Measurements from ENCODE around the gene DAGLB.

DAGLB gene

GRCh38 chr7:6420680-6421079, 27.1 kb downstream of the DAGLB start:
- H3K4me3 ChIP-seq (ENCODE audit: low read depth, low read length), result no peak overlapping the region
- no peak for DNase-seq (ENCODE audit: low read depth)
- TF ChIP-seq CTCF (IDR thresholded peaks at IDR 0.05; ENCODE audit: control insufficient read depth, extremely low read depth, insufficient read depth), result no peak

GRCh38 chr7:6419310-6419773, 28.4 kb downstream of the DAGLB start:
- TF ChIP-seq CTCF (IDR thresholded peaks at IDR 0.05; ENCODE audit: control insufficient read depth, extremely low read depth, insufficient read depth), result no peak
- H3K4me3 ChIP-seq (ENCODE audit: low read depth, low read length), result no peak overlapping the region
- DNase-seq (ENCODE audit: low read depth), result peak; percentile 93

- DNase-seq (ENCODE audit: low read depth), result no peak
- no peak for TF ChIP-seq CTCF (IDR thresholded peaks at IDR 0.05; ENCODE audit: control insufficient read depth, extremely low read depth, insufficient read depth)
- H3K4me3 ChIP-seq (ENCODE audit: low read depth, low read length), result no peak overlapping the region
These were observed 30.3 kb downstream of the DAGLB start for GRCh38 chr7:6417408-6417807.

- no peak for DNase-seq (ENCODE audit: low read depth)
- TF ChIP-seq CTCF (IDR thresholded peaks at IDR 0.05; ENCODE audit: control insufficient read depth, extremely low read depth, insufficient read depth), result no peak
- no peak overlapping the region for H3K4me3 ChIP-seq (ENCODE audit: low read depth, low read length)
These were observed 31.1 kb downstream of the DAGLB start for GRCh38 chr7:6416516-6417145.

GRCh38 chr7:6413637-6414036, 34.1 kb downstream of the DAGLB start:
- no peak for DNase-seq (ENCODE audit: low read depth)
- TF ChIP-seq CTCF (IDR thresholded peaks at IDR 0.05; ENCODE audit: control insufficient read depth, extremely low read depth, insufficient read depth), result no peak
- no peak overlapping the region for H3K4me3 ChIP-seq (ENCODE audit: low read depth, low read length)

- no peak for DNase-seq (ENCODE audit: low read depth)
- TF ChIP-seq CTCF (IDR thresholded peaks at IDR 0.05; ENCODE audit: control insufficient read depth, extremely low read depth, insufficient read depth), result no peak
- no peak overlapping the region for H3K4me3 ChIP-seq (ENCODE audit: low read depth, low read length)
These were observed 37.6 kb downstream of the DAGLB start for GRCh38 chr7:6409944-6410693.

Data from LNCaP clone FGC (cell line).